HG03378 (cell line): Measurements from ENCODE around the gene RNF150.

Experiments used
- ATAC-seq: cut with Tn5 transposase; IDR thresholded peaks from one replicate; pipeline ENCODE4 v1.9.1; 2021; ENCODE audit warnings: mild to moderate bottlenecking, moderate library complexity; ENCODE audit not compliant: unreplicated experiment

RNF150 gene

GRCh38 chr4:140989944-140990343 is 143.3 kb downstream of the RNF150 start:
- no peak for ATAC-seq

DNA sequence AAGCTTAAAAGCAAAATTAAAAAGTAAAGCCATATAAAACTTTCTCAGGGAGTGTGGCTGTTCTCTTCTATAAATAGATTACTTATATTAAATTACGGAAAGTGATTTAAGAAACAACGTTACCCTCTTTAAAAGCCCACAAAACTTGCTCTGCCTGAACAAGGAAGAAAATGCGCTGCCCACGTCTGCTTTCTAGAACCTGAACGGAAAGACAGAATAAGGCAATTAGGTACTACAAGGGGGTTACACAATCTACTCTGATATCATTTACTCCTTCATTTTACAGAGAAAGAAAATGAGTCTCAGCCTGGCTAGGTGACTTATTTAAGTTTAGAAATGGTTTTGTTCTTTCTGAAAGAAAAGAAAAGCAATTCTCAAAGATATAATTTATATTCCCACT is 147.2 kb downstream of the RNF150 start:
- no peak for ATAC-seq

- ATAC-seq: no peak
Measured at GRCh38 chr4:140982613-140983340, 150.5 kb downstream of the RNF150 start.

- no peak for ATAC-seq
Measured at GRCh38 chr4:140980426-140981200, 152.7 kb downstream of the RNF150 start.

- no peak for ATAC-seq
Measured at GRCh38 chr4:140976768-140977167, 156.5 kb downstream of the RNF150 start.

DNA sequence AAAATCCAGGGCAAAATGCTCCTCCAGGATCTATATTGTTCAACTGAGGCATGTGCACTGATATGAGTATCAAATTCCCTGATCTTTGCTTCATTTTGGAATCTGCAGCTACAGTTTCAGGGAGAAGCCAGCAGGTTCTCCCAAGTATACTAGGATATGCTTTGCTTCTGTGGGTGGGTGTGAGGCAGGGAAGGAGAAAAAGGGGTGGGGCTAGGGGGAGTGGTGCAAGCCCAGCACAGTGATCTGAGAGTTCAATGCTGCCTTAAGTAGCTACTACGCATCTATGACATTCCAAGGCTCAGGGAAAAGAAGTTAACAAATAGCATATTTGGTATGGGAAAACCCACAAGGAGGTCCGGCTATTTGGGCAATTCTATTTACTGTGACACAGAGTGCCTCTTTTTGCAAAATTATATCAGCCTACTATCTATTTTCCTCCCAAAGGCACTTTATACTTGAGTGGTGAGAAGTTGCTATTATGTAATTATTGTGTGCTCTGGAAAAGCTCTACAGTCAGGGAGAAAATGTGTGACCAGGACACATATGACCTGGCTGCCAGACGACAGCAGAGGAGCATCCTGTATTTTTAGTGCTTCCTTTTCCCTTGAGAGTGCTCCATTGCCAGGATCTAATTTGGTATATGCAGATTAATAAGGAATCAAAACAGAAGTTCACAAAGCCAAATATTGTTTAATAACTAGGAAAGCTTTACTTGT is 162.0 kb downstream of the RNF150 start:
- ATAC-seq: no peak

- ATAC-seq: no peak
Measured at GRCh38 chr4:140969296-140969695, 164.0 kb downstream of the RNF150 start.

GRCh38 chr4:140968371-140968770 is 164.9 kb downstream of the RNF150 start:
- ATAC-seq: no peak

DNA sequence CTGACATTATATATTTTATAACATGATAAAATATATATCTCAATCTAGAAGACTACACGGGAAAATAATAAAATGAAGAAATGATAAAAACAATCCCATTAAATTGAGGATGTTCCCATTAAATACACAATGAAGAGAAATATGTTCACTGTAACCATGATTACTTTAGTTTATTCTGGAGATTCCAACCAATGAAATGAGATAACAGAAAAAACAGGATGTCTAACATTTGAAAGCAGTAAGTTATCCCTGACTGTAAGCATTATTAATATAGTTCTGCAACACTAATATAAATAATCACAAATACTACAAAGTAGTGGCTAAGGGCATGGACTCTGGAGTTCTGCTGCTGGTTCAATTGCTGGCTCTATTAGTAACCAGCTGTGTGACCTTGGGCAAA is 169.4 kb downstream of the RNF150 start:
- ATAC-seq: no peak

- ATAC-seq: no peak
Measured at GRCh38 chr4:140955641-140956040, 177.6 kb downstream of the RNF150 start.

GRCh38 chr4:140952717-140953116 is 180.6 kb downstream of the RNF150 start:
- ATAC-seq: no peak

DNA sequence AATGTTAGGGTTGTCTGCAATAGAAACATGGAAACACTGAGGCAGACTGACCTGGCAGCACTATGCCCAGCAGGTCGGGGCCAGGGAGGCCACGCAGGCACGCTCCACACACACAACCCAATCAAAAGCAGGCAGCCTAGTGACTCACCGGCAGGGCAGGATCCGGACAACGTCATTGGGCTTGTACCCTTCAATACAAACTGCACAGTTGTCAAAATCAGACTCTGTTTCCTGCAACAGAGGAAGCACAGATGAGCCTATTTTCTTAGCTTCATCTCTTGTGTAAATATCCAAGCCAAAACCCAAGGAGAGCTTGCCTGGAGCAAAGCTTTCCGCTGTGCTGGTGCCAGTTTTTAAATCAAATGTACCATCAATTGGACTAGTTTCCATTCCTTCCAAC is 185.8 kb downstream of the RNF150 start:
- no peak for ATAC-seq

DNA sequence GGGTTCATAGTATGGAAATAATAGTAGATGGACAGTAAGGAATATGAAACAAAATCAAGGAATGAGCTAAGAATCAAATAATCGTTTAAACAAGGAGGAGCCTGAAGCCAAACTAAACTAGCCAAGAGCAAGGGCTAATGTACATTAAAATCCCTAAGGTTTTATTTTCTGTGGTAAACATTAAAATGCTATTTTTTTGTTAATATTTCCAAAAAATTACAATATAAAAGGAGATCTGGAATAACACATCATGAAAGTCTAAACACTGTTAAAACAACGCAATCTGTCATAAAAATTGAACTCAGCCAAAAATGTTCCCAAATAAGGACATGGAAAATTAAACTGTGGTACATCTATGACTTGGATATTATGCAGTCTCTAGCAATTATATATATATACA is 188.2 kb downstream of the RNF150 start:
- ATAC-seq: no peak

- ATAC-seq: no peak
Measured at GRCh38 chr4:140944572-140944971, 188.7 kb downstream of the RNF150 start.

DNA sequence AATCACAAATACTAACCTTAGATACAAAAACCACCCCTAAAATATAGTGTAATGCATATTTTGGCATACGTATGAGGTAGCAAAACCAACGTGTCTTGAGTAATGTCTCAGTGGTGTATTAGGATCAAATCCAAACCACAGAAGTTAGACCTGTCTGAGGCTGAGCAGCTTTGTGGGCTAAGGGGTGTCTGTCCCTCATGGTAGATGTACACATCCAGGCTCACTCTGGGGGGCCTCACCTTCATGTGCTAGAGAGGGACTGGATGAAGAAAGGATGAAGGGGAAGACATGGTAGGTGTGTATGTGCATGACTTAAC is 189.1 kb downstream of the RNF150 start:
- ATAC-seq: no peak

DNA sequence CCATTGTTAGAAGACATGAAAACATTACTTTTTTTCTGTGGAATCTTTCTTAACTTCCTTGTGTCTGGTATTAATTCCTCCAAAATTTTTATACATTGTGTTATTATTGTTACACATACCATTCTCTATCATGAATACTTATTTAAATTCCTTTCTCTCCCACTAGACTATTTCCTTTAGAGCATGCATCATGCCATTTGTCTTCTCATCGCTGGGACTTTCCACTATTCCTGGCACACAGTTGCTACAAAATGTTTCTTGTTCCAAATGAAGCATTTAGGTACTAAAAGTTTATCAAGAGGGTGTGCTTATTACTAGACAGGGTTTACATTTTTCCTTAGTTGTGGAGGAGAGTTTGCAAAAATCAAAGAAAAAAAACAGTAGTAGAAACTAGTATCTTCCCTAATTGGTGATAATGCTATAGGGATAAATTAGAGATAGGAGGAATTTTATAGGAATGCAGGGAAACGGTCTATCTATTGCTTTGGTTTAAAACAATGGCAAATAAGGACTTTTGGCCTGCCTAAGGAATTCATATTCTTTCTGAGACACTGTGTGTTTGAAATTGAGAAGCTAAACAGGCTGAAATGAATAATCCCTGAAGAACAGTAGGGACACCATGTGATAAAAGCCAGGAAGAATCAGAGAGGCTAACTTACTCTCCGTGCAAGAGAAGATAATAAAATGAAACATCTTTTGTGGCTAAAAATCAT is 189.6 kb downstream of the RNF150 start:
- ATAC-seq: no peak

DNA sequence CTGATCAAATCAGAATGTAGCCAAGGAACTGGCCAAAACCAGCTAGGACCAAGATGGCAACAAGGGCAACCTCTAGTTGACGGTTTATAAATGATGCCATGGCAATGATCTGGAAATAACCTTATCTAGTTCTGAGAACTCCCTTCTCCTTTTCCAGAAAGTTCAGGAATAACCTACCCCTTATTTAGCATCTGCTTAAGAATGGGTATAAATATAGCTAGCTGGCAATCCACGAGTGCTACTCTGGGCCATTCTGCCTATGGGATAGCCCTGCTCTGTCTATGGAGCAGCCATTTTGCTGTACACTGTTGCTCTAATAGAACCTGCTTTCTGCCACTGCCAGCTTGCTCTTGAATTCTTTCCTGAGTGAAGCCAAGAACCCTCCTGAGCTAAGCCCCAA is 192.7 kb downstream of the RNF150 start:
- no peak for ATAC-seq

DNA sequence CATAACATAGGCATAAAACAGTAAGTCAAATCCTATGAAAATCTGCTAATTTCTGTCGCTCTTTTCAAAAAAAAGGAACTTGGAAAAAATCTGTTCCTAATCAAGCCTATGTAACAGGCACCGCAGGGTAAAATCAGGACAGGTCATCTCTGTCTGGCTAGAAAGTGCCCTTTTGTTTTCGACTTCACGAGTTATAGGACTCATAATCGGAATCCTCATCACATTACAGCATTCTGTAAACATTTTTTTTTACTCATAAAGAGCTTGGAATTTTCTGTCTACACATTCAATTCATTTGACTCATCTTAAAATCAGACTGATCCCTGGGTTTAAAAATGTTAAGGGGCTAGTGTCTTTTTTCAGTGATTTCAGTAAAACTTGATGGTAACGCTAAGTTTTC is 195.4 kb downstream of the RNF150 start:
- no peak for ATAC-seq

GRCh38 chr4:140935254-140935653 is 198.0 kb downstream of the RNF150 start:
- no peak for ATAC-seq

DNA sequence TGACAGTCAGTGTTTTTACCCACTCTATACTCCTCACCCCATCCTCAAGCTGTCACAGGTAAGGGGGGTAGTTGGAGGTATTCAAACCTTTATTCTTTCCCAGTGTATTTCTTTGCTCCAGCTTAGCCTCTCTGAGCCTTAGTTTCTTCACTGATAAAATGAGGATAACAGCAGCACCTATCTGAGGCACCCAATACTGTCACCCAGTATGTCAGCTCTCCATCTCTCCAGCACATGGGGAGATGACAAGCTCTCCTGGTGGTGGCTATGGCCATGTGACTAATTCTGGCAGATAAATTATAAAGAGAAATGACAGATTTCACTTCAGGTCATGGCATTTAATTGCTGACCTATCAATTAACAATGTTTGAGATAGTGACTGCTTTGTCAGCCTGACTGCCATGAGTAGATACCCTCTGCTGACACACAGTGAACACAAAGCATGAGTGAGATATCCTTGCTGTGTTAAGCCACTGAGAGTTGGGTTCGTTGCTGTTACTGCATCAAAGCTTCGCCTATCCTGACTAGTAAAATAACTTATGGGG is 200.7 kb downstream of the RNF150 start:
- no peak for ATAC-seq

GRCh38 chr4:140931911-140932310 is 201.4 kb downstream of the RNF150 start:
- ATAC-seq: no peak
